ENCODE results near the gene SPOCK1. TPM values are rescaled to one million over a fixed set of nuclear protein-coding genes. Genes with fewer than 3 reads are reported as not detected.

SPOCK1 gene
- polyA plus RNA-seq, 3 donors = 1.8 to 5.7 (median 2.1) TPM

- Histone ChIP-seq H4K20me1 (ENCODE audit: insufficient read depth, low read length) (no peaks in the 10 kb centered on the region), H3K9ac (ENCODE audit: insufficient read depth, low read length, poor library complexity, severe bottlenecking) (no peak overlapping the region), H3K27me3 (ENCODE audit: control insufficient read depth in 2 of 2, insufficient read depth in 2 of 2, low read length in 2 of 2) (no peaks in the 10 kb centered on the region), H3K4me2 (replicated peaks; ENCODE audit: extremely low read depth, low read length, poor library complexity, severe bottlenecking) (no peak overlapping the region), H3K4me1 (ENCODE audit: control insufficient read depth in 1 of 2, insufficient read depth in 2 of 2, low read length in 2 of 2) (no peaks in the 10 kb centered on the region), H3K79me2 (ENCODE audit: insufficient read depth, low read length) (no peaks in the 10 kb centered on the region), H3K9me3 (replicated peaks in 1 of 2; ENCODE audit: control insufficient read depth in 1 of 2, insufficient read depth in 1 of 2, low read length in 2 of 2) (no peaks in the 10 kb centered on the region), H3K36me3 (replicated peaks in 1 of 2; ENCODE audit: control insufficient read depth in 1 of 2, insufficient read depth in 2 of 2, low read length in 2 of 2) (no peaks in the 10 kb centered on the region), H2AFZ (ENCODE audit: insufficient read depth, low read depth, low read length, poor library complexity, severe bottlenecking) (no peak overlapping the region), H3K27ac (ENCODE audit: low read depth in 1 of 2, low read length in 2 of 2) (no peak overlapping the region), H3K4me3 (replicated peaks in 1 of 3; ENCODE audit: low read depth in 2 of 3, low read length in 3 of 3) (no peak overlapping the region)
- Mint-ChIP-seq H3K27ac (no peak overlapping the region), H3K36me3 (no peaks in the 10 kb centered on the region), H3K4me3 (no peak overlapping the region), H3K4me1 (no peaks in the 10 kb centered on the region), H3K9me3 (peaks cover 0 to 3% (median 0%) of the 10 kb centered on the region in 7 donors), H3K27me3 (ENCODE audit: low read depth in 3 of 3) (peaks cover 4 to 10% (median 5%) of the 10 kb centered on the region in 3 donors)
- no peak for TF ChIP-seq CTCF (IDR thresholded peaks at IDR 0.05)
- WGBS (ENCODE audit: insufficient coverage) = no CpG with 5 or more reads among the region's 3 CpGs
- intact Hi-C loops (cut with micrococcal nuclease) = no loop called here
- DNase-seq = no peak
Observed at GRCh38 chr5:137439645-137440044, 59.5 kb downstream of the SPOCK1 start.

DNA sequence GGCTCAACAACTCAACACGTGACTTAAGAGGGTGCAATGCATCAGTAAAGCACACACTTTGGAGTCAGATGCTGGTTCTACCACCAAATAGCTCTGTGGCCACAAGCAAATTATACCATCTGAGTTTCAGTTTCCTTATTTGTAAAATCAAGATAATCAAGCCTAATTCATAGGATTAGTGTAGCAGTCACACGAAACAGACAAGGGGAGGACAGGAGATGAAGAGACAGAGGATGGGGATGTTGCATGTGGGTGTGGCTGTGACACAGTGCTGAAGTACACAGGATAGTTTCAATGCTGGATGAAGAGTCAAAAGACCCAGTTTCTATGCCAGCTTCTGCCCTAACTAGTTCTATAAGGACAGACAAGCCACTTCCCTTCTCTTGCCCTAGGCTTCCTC, 60.2 kb downstream of the SPOCK1 start:
- WGBS (ENCODE audit: insufficient coverage) = 90% methylated on average over 2 of the region's 2 CpGs
- H3K4me2 ChIP-seq (replicated peaks; ENCODE audit: extremely low read depth, low read length, poor library complexity, severe bottlenecking) = no peak overlapping the region
- Mint-ChIP-seq H3K27me3 (ENCODE audit: low read depth in 3 of 3) (peaks cover 3 to 9% (median 4%) of the 10 kb centered on the region in 3 donors), H3K9me3 (peaks cover 0 to 5% (median 0%) of the 10 kb centered on the region in 7 donors), H3K4me3 (no peak overlapping the region), H3K4me1 (no peaks in the 10 kb centered on the region), H3K27ac (no peak overlapping the region), H3K36me3 (no peaks in the 10 kb centered on the region)
- intact Hi-C loops (cut with micrococcal nuclease) = no loop called here
- no peak overlapping the region for H3K27ac ChIP-seq (ENCODE audit: low read depth in 1 of 2, low read length in 2 of 2)
- no peak for TF ChIP-seq CTCF (IDR thresholded peaks at IDR 0.05)
- H3K9ac ChIP-seq (ENCODE audit: insufficient read depth, low read length, poor library complexity, severe bottlenecking) = no peak overlapping the region
- H3K79me2 ChIP-seq (ENCODE audit: insufficient read depth, low read length) = no peaks in the 10 kb centered on the region
- no peaks in the 10 kb centered on the region for H3K9me3 ChIP-seq (replicated peaks in 1 of 2; ENCODE audit: control insufficient read depth in 1 of 2, insufficient read depth in 1 of 2, low read length in 2 of 2)
- no peaks in the 10 kb centered on the region for H3K36me3 ChIP-seq (replicated peaks in 1 of 2; ENCODE audit: control insufficient read depth in 1 of 2, insufficient read depth in 2 of 2, low read length in 2 of 2)
- no peak overlapping the region for H2AFZ ChIP-seq (ENCODE audit: insufficient read depth, low read depth, low read length, poor library complexity, severe bottlenecking)
- no peaks in the 10 kb centered on the region for H3K27me3 ChIP-seq (ENCODE audit: control insufficient read depth in 2 of 2, insufficient read depth in 2 of 2, low read length in 2 of 2)
- no peak for DNase-seq
- no peak overlapping the region for H3K4me3 ChIP-seq (replicated peaks in 1 of 3; ENCODE audit: low read depth in 2 of 3, low read length in 3 of 3)
- no peaks in the 10 kb centered on the region for H4K20me1 ChIP-seq (ENCODE audit: insufficient read depth, low read length)
- H3K4me1 ChIP-seq (ENCODE audit: control insufficient read depth in 1 of 2, insufficient read depth in 2 of 2, low read length in 2 of 2) = no peaks in the 10 kb centered on the region
